Naive thymus-derived CD8-positive, alpha-beta T cell (primary cell): ENCODE results near the gene MAB21L3. TPM values are rescaled to one million over a fixed set of nuclear protein-coding genes. Genes with fewer than 3 reads are reported as not detected.
"Not testable (repeated sequence)": the region's sequence is repeated elsewhere in the genome, so short reads cannot be mapped to it uniquely, and the experiment has no call there.

ENCODE experiments used
- ATAC-seq, 2 donors: fragments of 150-1000 bp; cut with Tn5 transposase in 1 of 2; sonication (Bioruptor Pico), chemical (Tn5 transposase) in 1 of 2; 1 replicate in 1 of 2; 2 replicates in 1 of 2; pipeline ENCODE4 v1.10.0; 2021; ENCODE audit warnings: mild to moderate bottlenecking in 2 of 2, moderate library complexity in 2 of 2
- POLR2A ChIA-PET: fragments of 350-600 bp; sonication (Branson Sonifier 250); formaldehyde crosslinking; loops from one replicate; lab custom pipeline; 2021; ENCODE audit warnings: antibody characterized with exemption; lab: Charles Lee
- DNase-seq, 10 donors: peaks; one replicate each; pipeline versions ENCODE4 v3.0.0 to v3.0.0-alpha.2; 2020 to 2022
- H3K27ac Mint-ChIP-seq, 10 donors: one replicate each; pipeline ENCODE4 v1.8.0; 2020 to 2022; ENCODE audit warnings: mild to moderate bottlenecking in 10 of 10, mixed read lengths in 10 of 10, moderate library complexity in 4 of 10, inconsistent platforms in 1 of 10
- H3K27me3 Mint-ChIP-seq, 5 donors: one replicate each; pipeline ENCODE4 v1.8.0; 2021 to 2022; ENCODE audit warnings: mixed read lengths in 5 of 5
- H3K36me3 Mint-ChIP-seq, 3 donors: one replicate each; pipeline ENCODE4 v1.8.0; 2020 to 2022; ENCODE audit warnings: mixed read lengths in 3 of 3, mild to moderate bottlenecking in 2 of 3, inconsistent platforms in 1 of 3
- H3K4me1 Mint-ChIP-seq, 4 donors: one replicate each; pipeline ENCODE4 v1.8.0; 2021 to 2022; ENCODE audit warnings: mixed read lengths in 4 of 4
- H3K4me3 Mint-ChIP-seq, 10 donors: one replicate each; pipeline ENCODE4 v1.8.0; 2020 to 2022; ENCODE audit warnings: mild to moderate bottlenecking in 10 of 10, mixed read lengths in 10 of 10, moderate library complexity in 6 of 10, inconsistent platforms in 1 of 10
- H3K9me3 Mint-ChIP-seq, 9 donors: one replicate each; pipeline ENCODE4 v1.8.0; 2020 to 2022; ENCODE audit warnings: mixed read lengths in 9 of 9, mild to moderate bottlenecking in 3 of 9, inconsistent platforms in 1 of 9, moderate library complexity in 1 of 9
- polyA plus RNA-seq, 3 donors: library from polyadenylated mRNA; unstranded; fragments of 300-500 nt; fragmentation: Illumina TruSeq; gene quantifications; one replicate each; pipeline ENCODE4 v1.2.3, GENCODE V29; 2021
- total RNA-seq, 8 experiments: library from RNA in 2 of 8; stranded (reverse) in 2 of 8; gene quantifications; one replicate each; pipeline ENCODE4 v1.2.3 and lab custom pipeline; 2021 to 2026

MAB21L3 gene
- total and polyA plus RNA-seq, 5 experiments from 2014 or later, result not detected

DNA sequence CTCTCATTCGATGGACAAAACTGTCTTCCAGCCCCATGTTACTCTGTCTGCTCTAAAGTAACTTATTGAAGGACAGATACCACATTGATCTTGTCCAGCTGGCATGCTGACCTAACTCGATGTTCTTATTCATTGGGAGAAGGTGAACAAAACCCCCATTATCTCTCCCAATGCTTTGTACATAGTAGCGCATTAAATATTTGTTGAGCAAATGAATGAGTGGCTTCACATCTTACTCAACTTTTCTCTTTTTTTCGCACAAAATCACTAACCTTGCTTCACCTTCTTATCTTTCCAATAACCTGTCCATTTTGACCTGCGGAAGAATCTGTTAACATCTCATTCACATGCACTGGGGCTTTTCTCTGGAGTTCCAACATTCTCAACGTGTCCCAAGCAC, 18.3 kb downstream of the MAB21L3 start:
- Mint-ChIP-seq H3K36me3 (no peaks in the 10 kb centered on the region), H3K4me1 (peaks cover 23 to 48% (median 40%) of the 10 kb centered on the region in 4 donors), H3K27ac (peak overlapping the region in 4 of 10 donors; percentile 9 to 71 (median 58)), H3K9me3 (no peaks in the 10 kb centered on the region), H3K4me3 (no peak overlapping the region), H3K27me3 (peaks cover 0 to 3% (median 1%) of the 10 kb centered on the region in 5 donors)
- no peak for ATAC-seq
- DNase-seq, result no peak
- POLR2A ChIA-PET, result no interaction called here

DNA sequence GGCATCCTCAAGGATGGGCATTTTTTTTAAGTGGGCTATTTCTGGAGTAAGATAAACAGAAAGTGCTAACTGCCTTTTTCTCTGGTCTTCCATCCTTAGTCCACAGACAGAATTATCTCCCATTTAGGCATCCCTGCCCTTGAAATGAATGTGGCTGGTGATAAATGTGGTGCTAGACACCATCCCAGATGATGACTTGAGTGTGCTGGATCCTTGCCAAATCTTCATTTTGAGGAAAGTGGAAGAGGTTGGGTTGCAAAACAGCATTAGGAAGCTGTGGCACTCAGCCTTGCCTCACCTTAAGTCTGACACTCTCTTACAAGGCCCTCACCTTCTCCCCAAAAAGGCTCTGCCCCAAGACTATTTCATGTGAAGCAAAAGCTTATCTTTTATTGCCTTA, 19.2 kb downstream of the MAB21L3 start:
- DNase-seq (no peak), ATAC-seq (no peak)
- peak overlapping the region in 3 of 10 donors; percentile 9 to 52 (median 49) for H3K27ac Mint-ChIP-seq
- H3K4me1 Mint-ChIP-seq, result peaks cover 23 to 48% (median 40%) of the 10 kb centered on the region in 4 donors
- H3K36me3 Mint-ChIP-seq, result no peaks in the 10 kb centered on the region
- no peak overlapping the region for H3K4me3 Mint-ChIP-seq
- POLR2A ChIA-PET, result interaction anchor here (0.5 to 1.7 kb wide), 2 partner anchors 357 to 472 kb away, joined by 3 read pairs; no protein-coding TSS in a partner anchor
- H3K27me3 Mint-ChIP-seq, result peaks cover 0 to 3% (median under 1%) of the 10 kb centered on the region in 5 donors
- H3K9me3 Mint-ChIP-seq, result no peaks in the 10 kb centered on the region

DNA sequence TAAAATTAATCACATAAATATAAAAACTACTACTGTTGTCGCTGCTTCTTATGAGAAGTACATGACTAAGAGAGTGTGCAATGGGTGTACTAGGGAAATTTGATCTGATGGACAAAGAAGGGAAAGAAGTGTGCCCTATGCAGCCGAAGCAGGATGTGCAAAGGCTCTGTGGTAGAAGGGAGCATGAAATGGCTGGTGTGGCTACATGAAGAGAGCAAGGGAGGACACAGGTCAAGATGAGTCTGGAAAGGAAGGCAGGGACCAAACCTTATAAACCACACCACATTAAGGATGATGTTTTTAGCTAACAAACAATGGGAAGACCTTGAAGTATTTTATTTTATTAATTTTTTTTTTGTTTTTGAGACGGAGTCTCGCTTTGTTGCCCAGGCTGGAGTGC, 20.0 kb downstream of the MAB21L3 start:
- Mint-ChIP-seq H3K27me3 (peaks cover 0 to 3% (median 0%) of the 10 kb centered on the region in 5 donors), H3K4me1 (peaks cover 23 to 41% (median 34%) of the 10 kb centered on the region in 4 donors), H3K27ac (no peak overlapping the region), H3K9me3 (no peaks in the 10 kb centered on the region), H3K36me3 (no peaks in the 10 kb centered on the region), H3K4me3 (no peak overlapping the region)
- DNase-seq, result no peak
- no peak for ATAC-seq
- POLR2A ChIA-PET, result interaction anchor here (1.7 kb wide), 1 partner anchor 356 kb away, joined by 3 read pairs; no protein-coding TSS in a partner anchor

DNA sequence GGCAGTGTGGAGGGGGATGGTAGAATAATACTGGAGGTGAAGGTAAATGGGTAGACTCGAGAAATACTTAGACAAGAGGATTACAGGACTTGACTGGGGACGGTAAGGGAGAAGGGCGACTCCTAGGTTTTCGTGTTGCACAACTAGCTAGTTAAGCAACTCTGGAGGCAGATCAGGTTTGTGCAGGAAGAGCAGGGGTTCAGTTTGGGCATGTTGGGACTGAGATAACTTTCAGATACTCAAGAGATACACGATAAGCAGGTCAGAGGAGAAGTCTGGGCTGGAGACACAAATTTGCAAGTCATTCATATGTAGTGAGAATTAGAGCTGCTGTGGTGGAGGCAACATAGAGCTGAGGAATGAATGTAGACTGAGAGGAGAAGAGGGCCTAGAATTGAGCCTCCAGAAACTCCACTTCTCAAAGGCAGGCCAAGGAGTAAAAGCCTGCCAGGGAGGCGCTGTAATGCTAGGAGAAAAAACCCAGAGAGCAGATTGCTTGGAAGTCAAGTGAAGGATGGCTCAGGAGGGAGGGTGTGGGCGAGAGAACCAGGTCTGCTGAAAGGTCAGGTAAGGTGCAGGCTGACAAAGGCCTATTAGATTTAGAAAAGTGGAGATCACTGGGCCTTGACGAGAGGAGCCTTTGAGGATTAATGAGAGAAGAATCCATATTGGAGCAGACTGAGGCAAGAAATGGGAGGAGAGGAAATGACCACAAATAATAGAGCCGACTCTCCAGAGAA, 20.8 kb downstream of the MAB21L3 start:
- Mint-ChIP-seq H3K9me3 (no peaks in the 10 kb centered on the region), H3K4me1 (peaks cover 19 to 35% (median 26%) of the 10 kb centered on the region in 4 donors), H3K4me3 (no peak overlapping the region), H3K27me3 (peaks cover 0 to 3% (median 0%) of the 10 kb centered on the region in 5 donors), H3K27ac (no peak overlapping the region), H3K36me3 (no peaks in the 10 kb centered on the region)
- ATAC-seq (no peak), DNase-seq (no peak)
- POLR2A ChIA-PET, result interaction anchor here (1.7 kb wide), 1 partner anchor 356 kb away, joined by 3 read pairs; no protein-coding TSS in a partner anchor

DNA sequence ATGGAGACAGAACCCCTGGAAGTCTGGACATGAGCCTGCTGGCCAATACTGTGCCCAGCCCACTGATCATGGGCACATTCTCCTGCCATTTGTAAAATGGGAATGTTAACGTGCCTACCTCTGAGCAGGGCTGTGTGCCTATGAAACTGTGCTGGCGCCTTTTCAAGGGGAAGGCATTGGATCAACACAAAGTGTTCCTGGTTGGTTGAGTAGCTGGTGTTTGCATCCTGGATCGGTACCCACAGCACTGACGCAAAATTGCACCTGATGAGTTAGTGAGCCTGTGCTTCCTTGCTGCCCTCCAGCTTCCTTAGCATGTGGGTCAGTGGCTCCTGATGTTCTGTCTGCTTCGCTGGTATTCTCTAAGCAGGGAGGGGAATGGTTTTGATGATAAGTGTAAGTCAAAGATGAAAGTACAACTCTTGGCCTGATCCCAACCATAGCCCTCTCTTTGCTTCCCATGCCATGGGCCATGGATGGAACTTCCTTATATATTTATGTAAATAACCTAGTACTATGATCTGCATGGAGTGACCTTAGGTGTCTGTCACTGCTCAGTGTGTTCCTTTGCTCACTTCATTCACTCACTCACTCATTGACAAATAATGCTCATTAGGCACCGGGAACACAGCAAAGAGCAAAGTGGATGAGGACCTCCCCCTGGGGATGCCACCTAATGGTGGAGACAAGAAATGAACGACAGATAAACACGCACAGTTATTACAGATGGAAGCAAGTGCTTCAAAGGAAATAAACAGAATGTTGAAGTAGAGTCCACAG, 22.7 kb downstream of the MAB21L3 start:
- H3K27ac Mint-ChIP-seq, result peak overlapping the region in 1 of 10 donors; percentile 48
- no peak for ATAC-seq
- no peaks in the 10 kb centered on the region for H3K36me3 Mint-ChIP-seq
- peaks cover 0 to 3% (median 0%) of the 10 kb centered on the region in 5 donors for H3K27me3 Mint-ChIP-seq
- H3K9me3 Mint-ChIP-seq, result no peaks in the 10 kb centered on the region
- POLR2A ChIA-PET, result no interaction called here
- H3K4me3 Mint-ChIP-seq, result no peak overlapping the region
- H3K4me1 Mint-ChIP-seq, result peaks cover 2 to 17% (median 13%) of the 10 kb centered on the region in 4 donors
- DNase-seq, result no peak

DNA sequence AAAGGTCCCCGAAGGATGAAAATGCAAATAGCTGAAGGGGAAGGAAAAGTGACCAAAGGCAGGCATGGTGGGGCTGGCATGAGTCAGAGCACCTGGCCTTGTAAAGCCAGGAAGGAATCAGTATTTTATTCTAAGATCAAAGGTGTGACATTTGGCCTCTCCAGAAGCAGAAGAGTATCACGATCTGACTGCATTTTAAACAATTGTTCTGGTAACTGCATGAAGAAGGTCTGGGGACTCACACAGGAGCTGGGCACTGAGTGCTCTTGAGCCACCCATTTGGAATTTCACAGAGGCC, 23.2 kb downstream of the MAB21L3 start:
- Mint-ChIP-seq H3K27ac (peak overlapping the region in 1 of 10 donors; percentile 1), H3K36me3 (no peaks in the 10 kb centered on the region), H3K27me3 (peaks cover 0 to 3% (median 0%) of the 10 kb centered on the region in 5 donors), H3K4me1 (peaks cover 5 to 16% (median 10%) of the 10 kb centered on the region in 4 donors), H3K9me3 (no peaks in the 10 kb centered on the region), H3K4me3 (no peak overlapping the region)
- DNase-seq, result no peak
- no peak for ATAC-seq
- POLR2A ChIA-PET, result no interaction called here

DNA sequence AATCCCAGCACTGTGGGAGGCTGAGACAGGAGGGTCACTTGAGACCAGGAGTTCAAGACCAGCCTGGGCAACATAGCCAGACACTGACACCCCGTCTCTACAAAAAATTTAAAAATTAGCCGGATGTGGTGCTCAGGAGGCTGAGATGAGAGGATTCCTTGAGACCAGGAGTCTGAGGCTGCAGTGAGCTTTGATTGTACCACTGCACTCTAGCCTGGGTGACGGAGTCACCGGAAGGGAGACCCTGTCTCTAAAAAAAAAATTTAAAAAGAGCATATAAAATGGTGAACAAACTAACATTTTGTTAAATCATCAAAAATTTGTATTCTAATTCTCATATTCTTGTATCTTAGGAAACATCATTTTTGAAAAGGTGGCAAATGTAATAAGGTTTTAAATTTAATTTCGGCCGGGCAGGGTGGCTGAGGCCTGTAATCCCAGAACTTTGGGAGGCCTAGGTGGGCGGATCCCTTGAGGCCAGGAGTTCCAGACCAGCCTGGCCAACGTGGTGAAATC, 27.1 kb downstream of the MAB21L3 start:
- Mint-ChIP-seq H3K36me3 (no peaks in the 10 kb centered on the region), H3K4me3 (peak overlapping the region in 4 of 10 donors; percentile 32 to 66 (median 64)), H3K4me1 (peaks cover 2 to 11% (median 6%) of the 10 kb centered on the region in 4 donors), H3K9me3 (no peaks in the 10 kb centered on the region), H3K27me3 (peaks cover 0 to 2% (median 0%) of the 10 kb centered on the region in 5 donors), H3K27ac (peak overlapping the region; percentile 5 to 87 (median 72))
- ATAC-seq (no peak), DNase-seq (no peak)
- POLR2A ChIA-PET, result interaction anchor here (1.0 to 2.5 kb wide), 7 partner anchors 12 to 361 kb away, joined by 3 to 35 read pairs (median 10); no protein-coding TSS in a partner anchor

DNA sequence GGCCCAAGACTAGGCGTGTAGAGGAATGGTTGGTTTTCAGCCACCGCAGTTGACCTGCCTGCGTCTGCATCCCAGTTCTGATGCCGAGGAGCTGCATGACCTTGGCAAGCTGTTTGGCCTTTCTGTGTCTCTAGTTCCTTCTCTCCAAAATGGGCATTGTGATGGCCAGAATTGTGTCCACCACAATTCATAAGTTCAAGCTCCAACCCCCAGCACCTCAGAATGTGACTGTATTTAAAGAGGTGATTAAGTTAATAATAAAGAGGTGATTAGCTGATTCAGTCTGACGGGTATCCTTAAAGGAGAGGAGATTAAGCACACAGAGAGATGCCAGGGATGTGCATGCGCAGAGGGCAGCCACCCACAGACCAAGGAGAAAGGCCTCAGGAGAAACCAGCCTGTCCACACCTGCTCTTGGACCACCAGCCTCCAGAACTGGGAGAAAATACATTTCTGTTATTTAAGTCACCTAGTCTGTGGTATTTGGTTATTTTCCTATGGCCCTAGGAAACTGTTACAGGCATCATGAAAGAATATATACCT, 28.5 kb downstream of the MAB21L3 start:
- DNase-seq (no peak), ATAC-seq (no peak)
- Mint-ChIP-seq H3K36me3 (peaks cover 0 to 5% (median 4%) of the 10 kb centered on the region in 3 donors), H3K27me3 (peaks cover 0 to 7% (median 3%) of the 10 kb centered on the region in 5 donors), H3K4me3 (no peak overlapping the region), H3K27ac (no peak overlapping the region), H3K9me3 (peaks cover 0 to 10% (median 5%) of the 10 kb centered on the region in 9 donors), H3K4me1 (peaks cover 0 to 7% (median 3%) of the 10 kb centered on the region in 4 donors)
- POLR2A ChIA-PET, result interaction anchor here (1.0 to 2.5 kb wide), 7 partner anchors 9 to 359 kb away, joined by 3 to 35 read pairs (median 10); no protein-coding TSS in a partner anchor

DNA sequence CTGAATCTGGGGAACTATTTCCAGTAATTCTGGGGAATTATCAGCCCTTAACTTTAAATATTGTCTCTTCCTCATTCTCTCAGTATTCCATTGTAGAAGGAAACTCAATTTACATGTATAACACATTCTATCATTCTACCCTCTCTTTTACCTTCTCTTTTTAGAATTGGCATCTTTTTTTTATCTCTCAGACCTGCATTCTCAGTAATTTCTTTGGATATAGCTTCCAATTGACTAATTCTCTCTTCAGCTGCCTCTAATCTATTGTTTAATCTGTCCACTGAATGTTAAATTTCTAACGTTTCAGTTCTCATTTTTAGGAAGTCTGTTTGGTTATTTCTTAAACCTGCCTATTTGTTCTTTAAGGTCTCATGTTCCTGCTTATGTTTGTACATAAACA, 33.0 kb downstream of the MAB21L3 start:
- peaks cover 12 to 22% (median 20%) of the 10 kb centered on the region in 4 donors for H3K4me1 Mint-ChIP-seq
- peaks cover 0 to 5% (median 4%) of the 10 kb centered on the region in 3 donors for H3K36me3 Mint-ChIP-seq
- DNase-seq, result no peak
- ATAC-seq, result no peak
- POLR2A ChIA-PET, result no interaction called here
- peaks cover 0 to 7% (median 3%) of the 10 kb centered on the region in 5 donors for H3K27me3 Mint-ChIP-seq
- no peak overlapping the region for H3K4me3 Mint-ChIP-seq
- peaks cover 0 to 10% (median 6%) of the 10 kb centered on the region in 9 donors for H3K9me3 Mint-ChIP-seq
- no peak overlapping the region for H3K27ac Mint-ChIP-seq

DNA sequence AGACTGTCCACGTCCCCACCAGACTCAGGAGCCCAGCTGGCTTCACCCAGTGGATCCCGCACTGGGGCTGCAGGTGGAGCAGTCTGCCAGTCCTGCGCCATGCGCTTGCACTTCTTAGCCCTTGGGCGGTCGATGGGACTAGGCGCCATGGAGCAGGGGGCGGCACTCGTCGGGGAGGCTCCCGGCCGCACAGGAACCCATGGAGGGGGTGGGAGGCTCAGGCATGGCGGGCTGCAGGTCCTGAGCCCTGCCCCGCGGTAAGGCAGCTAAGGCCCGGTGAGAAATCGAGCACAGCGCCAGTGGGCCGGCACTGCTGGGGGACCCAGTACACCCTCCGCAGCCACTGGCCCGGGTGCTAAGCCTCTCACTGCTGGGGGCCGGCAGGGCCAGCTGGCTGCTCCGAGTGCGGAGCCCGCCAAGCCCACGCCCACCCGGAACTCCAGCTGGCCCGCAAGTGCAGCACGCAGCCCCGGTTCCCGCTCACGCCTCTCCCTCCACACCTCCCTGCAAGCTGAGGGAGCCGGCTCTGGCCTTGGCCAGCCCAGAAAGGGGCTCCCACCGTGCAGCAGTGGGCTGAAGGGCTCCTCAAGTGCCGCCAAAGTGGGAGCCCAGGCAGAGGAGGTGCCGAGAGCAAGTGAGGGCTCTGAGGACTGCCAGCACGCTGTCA, 35.4 kb downstream of the MAB21L3 start:
- not testable (repeated sequence) for ATAC-seq, H3K27me3 Mint-ChIP-seq, H3K4me3 Mint-ChIP-seq, H3K36me3 Mint-ChIP-seq, H3K27ac Mint-ChIP-seq, DNase-seq
- POLR2A ChIA-PET, result interaction anchor here (0.6 to 1.4 kb wide), 2 partner anchors 339 to 1742 kb away, joined by 3 to 5 read pairs; no protein-coding TSS in a partner anchor
- peaks cover 28 to 43% (median 36%) of the 10 kb centered on the region in 4 donors for H3K4me1 Mint-ChIP-seq
- H3K9me3 Mint-ChIP-seq, result peaks cover 0 to 10% (median 6%) of the 10 kb centered on the region in 9 donors

DNA sequence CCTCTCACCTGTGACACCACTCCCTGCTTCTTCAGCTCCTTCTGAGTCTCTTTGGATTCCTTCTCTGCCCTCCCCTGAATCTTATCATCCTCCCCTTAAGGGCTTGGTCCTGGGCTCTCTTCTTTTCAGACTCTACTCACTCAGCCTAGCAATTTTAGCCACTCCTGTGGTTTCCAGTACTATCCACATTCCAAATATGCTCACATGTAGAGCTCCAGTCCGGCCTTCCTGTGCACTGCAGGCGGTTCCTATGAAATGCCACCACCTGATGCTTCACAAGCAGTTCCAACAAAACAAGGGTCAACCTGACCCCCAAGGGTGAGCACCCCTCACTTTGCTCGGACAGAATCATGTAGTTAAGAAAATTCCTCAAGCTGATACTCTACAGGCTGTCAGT, 35.9 kb downstream of the MAB21L3 start:
- H3K27ac Mint-ChIP-seq, result peak overlapping the region in 4 of 10 donors; percentile 38 to 79 (median 60)

More for the DNA sequence above, 35.9 kb downstream of the MAB21L3 start:
- peaks cover 0 to 10% (median 6%) of the 10 kb centered on the region in 9 donors for H3K9me3 Mint-ChIP-seq
- H3K27me3 Mint-ChIP-seq, result peaks cover 0 to 7% (median 3%) of the 10 kb centered on the region in 5 donors
- H3K36me3 Mint-ChIP-seq, result peaks cover 0 to 5% (median 4%) of the 10 kb centered on the region in 3 donors
- DNase-seq, result no peak
- POLR2A ChIA-PET, result interaction anchor here (0.6 to 1.4 kb wide), 2 partner anchors 338 to 1742 kb away, joined by 3 to 5 read pairs; no protein-coding TSS in a partner anchor
- ATAC-seq, result no peak
- peaks cover 32 to 47% (median 40%) of the 10 kb centered on the region in 4 donors for H3K4me1 Mint-ChIP-seq
- peak overlapping the region in 2 of 10 donors; percentile 9 to 42 for H3K4me3 Mint-ChIP-seq
